Caco-2 (cell line): Measurements from ENCODE around the gene CLPTM1L. TPM values are rescaled to one million over a fixed set of nuclear protein-coding genes. Genes with fewer than 3 reads are reported as not detected.
A peak's percentile ranks its signal among the peaks of the same experiment; 100 is the strongest.
"Not testable (repeated sequence)": the region's sequence is repeated elsewhere in the genome, so short reads cannot be mapped to it uniquely, and the experiment has no call there.

ENCODE experiments used
- BruUV-seq: library from RNA; stranded (reverse); fragments of 400-500 nt; replicated peaks from 2 replicates; lab custom pipeline; 2021; lab: Mats Ljungman, UMichigan
- CTCF ChIA-PET: fragments of 300-600 bp; sonication (Branson Sonifier 250); formaldehyde crosslinking; loops from one replicate; lab custom pipeline; 2022; ENCODE audit warnings: antibody characterized with exemption; lab: Charles Lee
- POLR2A ChIA-PET: fragments of 300-600 bp; sonication (Branson Sonifier 250); formaldehyde crosslinking; loops from one replicate; lab custom pipeline; 2022; ENCODE audit warnings: antibody characterized with exemption; lab: Charles Lee
- DNase-seq, 2 experiments: peaks; one replicate each; pipeline versions ENCODE4 v3.0.0 to v3.0.0-alpha.2; 2020 to 2022
- H3K27me3 ChIP-seq: replicated peaks from 2 replicates; pipeline ENCODE4 v1.6.0; 2011; ENCODE audit warnings: low read length; ENCODE audit not compliant: control insufficient read depth, insufficient read depth
- H3K36me3 ChIP-seq: 2 replicates; pipeline ENCODE4 v1.5.1; 2011; ENCODE audit warnings: low read length; ENCODE audit not compliant: control insufficient read depth, insufficient read depth
- H3K4me1 ChIP-seq: fragments of 250-450 bp; sonication (Bioruptor Pico); 2 replicates; pipeline ENCODE4 v1.5.1; 2020; ENCODE audit warnings: mild to moderate bottlenecking
- H3K4me3 ChIP-seq: 2 replicates; pipeline ENCODE4 v1.5.1; 2011; ENCODE audit warnings: low read depth, mild to moderate bottlenecking, control low read depth, low read length
- H3K9me3 ChIP-seq: fragments of 250-450 bp; sonication (Bioruptor Pico); 2 replicates; pipeline ENCODE4 v1.5.1; 2020; ENCODE audit warnings: mild to moderate bottlenecking, moderate library complexity
- H3K27ac Mint-ChIP-seq: one replicate; pipeline ENCODE4 v1.8.0; 2022; ENCODE audit warnings: mixed read lengths; ENCODE audit not compliant: unreplicated experiment
- H3K27me3 Mint-ChIP-seq: one replicate; pipeline ENCODE4 v1.8.0; 2022; ENCODE audit warnings: mixed read lengths; ENCODE audit not compliant: insufficient read depth, unreplicated experiment
- H3K36me3 Mint-ChIP-seq: one replicate; pipeline ENCODE4 v1.8.0; 2022; ENCODE audit warnings: mild to moderate bottlenecking, mixed read lengths; ENCODE audit not compliant: insufficient read depth, unreplicated experiment
- H3K4me1 Mint-ChIP-seq: one replicate; pipeline ENCODE4 v1.8.0; 2022; ENCODE audit warnings: low read depth, mixed read lengths; ENCODE audit not compliant: unreplicated experiment
- H3K4me3 Mint-ChIP-seq: one replicate; pipeline ENCODE4 v1.8.0; 2022; ENCODE audit warnings: mild to moderate bottlenecking, moderate library complexity, mixed read lengths; ENCODE audit not compliant: unreplicated experiment
- H3K9me3 Mint-ChIP-seq: one replicate; pipeline ENCODE4 v1.8.0; 2022; ENCODE audit warnings: mixed read lengths; ENCODE audit not compliant: unreplicated experiment
- CTCF ChIP-seq, 2 experiments: fragments of 200-600 bp in 1 of 2; IDR thresholded peaks; 1 replicate in 1 of 2; 2 replicates in 1 of 2; pipeline versions ENCODE4 v1.5.1 to v1.8.0; 2011 to 2022; ENCODE audit warnings: antibody characterized with exemption in 1 of 2, control low read depth in 1 of 2, inconsistent platforms in 1 of 2, low read depth in 1 of 2, low read length in 1 of 2, mild to moderate bottlenecking in 1 of 2, moderate library complexity in 1 of 2; ENCODE audit not compliant: insufficient read depth in 1 of 2, severe bottlenecking in 1 of 2, unreplicated experiment in 1 of 2
- intact Hi-C: fragments of 100-400 bp; cut with micrococcal nuclease; formaldehyde crosslinking; loops from one replicate; pipeline ENCODE4 v1.10.0; 2022; ENCODE audit not compliant: unreplicated experiment
- total RNA-seq: library from RNA; stranded (reverse); gene quantifications from 2 replicates; pipeline ENCODE4 v1.2.3, GENCODE V29; 2022

CLPTM1L gene
- total RNA-seq, 1 experiment from 2014 or later = 114 TPM

DNA sequence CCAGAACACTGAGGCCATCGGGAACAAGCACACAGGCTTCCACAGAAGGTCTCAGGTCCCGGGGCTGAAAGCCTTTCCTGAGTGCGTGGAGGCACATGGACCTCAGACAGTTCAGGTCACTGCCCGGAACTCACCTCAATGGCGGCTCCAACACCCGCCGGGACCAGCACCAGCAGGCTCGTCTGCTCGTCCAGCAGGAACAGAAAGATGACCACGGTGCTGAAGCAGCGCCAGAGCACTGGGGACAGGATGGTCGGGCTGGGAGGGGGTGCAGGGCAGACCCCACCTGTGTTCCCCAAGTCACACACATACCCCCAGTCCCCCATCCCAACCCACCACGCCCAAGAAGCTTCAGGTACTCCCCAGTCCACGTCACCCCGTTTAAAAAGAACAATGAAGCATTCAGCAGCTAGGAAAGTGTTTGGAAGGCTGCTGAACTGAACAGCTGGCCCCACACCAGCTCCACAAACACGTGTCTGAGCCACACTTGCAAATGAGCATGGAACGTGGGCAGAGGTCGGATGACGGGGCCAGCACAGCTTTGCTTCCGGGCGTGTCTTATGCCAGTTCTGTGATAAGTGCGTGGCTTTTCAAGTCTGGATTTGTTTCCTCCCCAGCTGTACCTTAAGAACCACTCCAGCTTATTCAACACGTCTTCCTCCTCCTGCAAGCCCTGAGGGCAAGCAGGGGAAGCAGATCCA is 14.6 kb downstream of the CLPTM1L start:
- peaks cover 31% of the 10 kb centered on the region for H3K4me1 Mint-ChIP-seq

GRCh38 chr5:1329111-1329579 is 15.8 kb downstream of the CLPTM1L start:
- Mint-ChIP-seq H3K36me3 (peaks cover 92% of the 10 kb centered on the region), H3K4me1 (peaks cover 31% of the 10 kb centered on the region), H3K4me3 (no peak overlapping the region), H3K9me3 (peaks cover 34% of the 10 kb centered on the region), H3K27ac (peak overlapping the region; percentile 91), H3K27me3 (peaks cover 9% of the 10 kb centered on the region)
- H3K9me3 ChIP-seq = peaks cover 4% of the 10 kb centered on the region; the same call in 1 of the 2 replicates
- CTCF ChIA-PET = no interaction called here
- no peak for DNase-seq
- peaks cover 2% of the 10 kb centered on the region for H3K36me3 ChIP-seq
- no peaks in the 10 kb centered on the region for H3K27me3 ChIP-seq
- intact Hi-C loops = no loop called here
- TF ChIP-seq CTCF (IDR thresholded peaks at IDR 0.05; ENCODE audit: insufficient read depth in 1 of 2, low read depth in 1 of 2, low read length in 1 of 2, severe bottlenecking in 1 of 2, unreplicated experiment in 1 of 2) = no peak
- peaks cover 23% of the 10 kb centered on the region for H3K4me1 ChIP-seq
- no TSS peak for BruUV-seq
- H3K4me3 ChIP-seq = no peak overlapping the region
- POLR2A ChIA-PET = no interaction called here

More for the DNA sequence above, 14.6 kb downstream of the CLPTM1L start:
- Histone ChIP-seq H3K36me3 (no peaks in the 10 kb centered on the region; the same call in none of the 2 replicates), H3K4me3 (no peak overlapping the region), H3K9me3 (peaks cover 4% of the 10 kb centered on the region; the same call in 1 of the 2 replicates), H3K27me3 (no peaks in the 10 kb centered on the region), H3K4me1 (peaks cover 19% of the 10 kb centered on the region)
- Mint-ChIP-seq H3K4me3 (no peak overlapping the region), H3K36me3 (peaks cover 93% of the 10 kb centered on the region), H3K27ac (peak overlapping the region; percentile 67), H3K9me3 (peaks cover 34% of the 10 kb centered on the region), H3K27me3 (peaks cover 9% of the 10 kb centered on the region)
- ChIA-PET CTCF (no interaction called here), POLR2A (interaction anchor here (0.6 kb wide), 1 partner anchor 9 kb away, joined by 5 read pairs; no protein-coding TSS in a partner anchor)
- BruUV-seq = TSS peak; percentile 40
- intact Hi-C loops = no loop called here
- no peak for TF ChIP-seq CTCF (IDR thresholded peaks at IDR 0.05; ENCODE audit: insufficient read depth in 1 of 2, low read depth in 1 of 2, low read length in 1 of 2, severe bottlenecking in 1 of 2, unreplicated experiment in 1 of 2)
- DNase-seq = peak in 1 of 2 experiments; percentile 32

- peak in 1 of 2 experiments; percentile 55 for DNase-seq
- CTCF ChIA-PET, H3K4me3 ChIP-seq, H3K27me3 ChIP-seq, intact Hi-C loops, H3K9me3 ChIP-seq, H3K36me3 ChIP-seq, H3K27me3 Mint-ChIP-seq, POLR2A ChIA-PET: not testable (repeated sequence)
- Mint-ChIP-seq H3K27ac (peak overlapping the region; percentile 91), H3K4me3 (peak overlapping the region; percentile 42), H3K36me3 (peaks cover 92% of the 10 kb centered on the region), H3K4me1 (peaks cover 31% of the 10 kb centered on the region), H3K9me3 (peaks cover 34% of the 10 kb centered on the region)
- peaks cover 23% of the 10 kb centered on the region for H3K4me1 ChIP-seq
- TSS peak; percentile 75 for BruUV-seq
These were observed 16.4 kb downstream of the CLPTM1L start for GRCh38 chr5:1328237-1329110.

DNA sequence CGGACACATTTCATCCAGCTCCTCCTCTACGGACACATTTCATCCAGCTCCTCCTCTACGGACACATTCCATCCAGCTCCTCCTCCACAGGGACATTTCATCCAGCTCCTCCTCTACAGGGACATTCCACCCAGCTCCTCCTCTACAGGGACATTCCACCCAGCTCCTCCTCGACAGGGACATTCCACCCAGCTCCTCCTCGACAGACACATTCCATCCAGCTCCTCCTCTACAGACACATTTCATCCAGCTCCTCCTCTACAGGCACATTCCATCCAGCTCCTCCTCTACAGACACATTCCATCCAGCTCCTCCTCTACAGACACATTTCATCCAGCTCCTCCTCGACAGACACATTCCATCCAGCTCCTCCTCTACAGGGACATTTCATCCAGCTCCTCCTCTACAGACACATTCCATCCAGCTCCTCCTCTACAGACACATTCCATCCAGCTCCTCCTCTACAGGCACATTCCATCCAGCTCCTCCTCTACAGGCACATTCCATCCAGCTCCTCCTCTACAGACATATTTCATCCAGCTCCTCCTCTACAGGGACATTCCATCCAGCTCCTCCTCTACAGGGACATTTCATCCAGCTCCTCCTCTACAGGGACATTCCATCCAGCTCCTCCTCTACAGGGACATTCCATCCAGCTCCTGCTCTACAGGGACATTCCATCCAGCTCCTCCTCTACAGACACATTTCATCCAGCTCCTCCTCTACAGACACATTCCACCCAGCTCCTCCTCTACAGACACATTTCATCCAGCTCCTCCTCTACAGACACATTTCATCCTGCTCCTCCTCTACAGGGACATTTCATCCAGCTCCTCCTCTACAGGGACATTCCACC is 17.8 kb downstream of the CLPTM1L start:
- Mint-ChIP-seq H3K4me1 (peaks cover 31% of the 10 kb centered on the region), H3K36me3 (peaks cover 80% of the 10 kb centered on the region), H3K4me3 (peak overlapping the region; percentile 63), H3K9me3 (peaks cover 34% of the 10 kb centered on the region), H3K27ac (peak overlapping the region; percentile 91)
- H3K4me3 ChIP-seq, POLR2A ChIA-PET, H3K36me3 ChIP-seq, BruUV-seq, intact Hi-C loops, H3K27me3 Mint-ChIP-seq, H3K9me3 ChIP-seq, H3K27me3 ChIP-seq: not testable (repeated sequence)
- DNase-seq = peak; percentile 50 to 86
- H3K4me1 ChIP-seq = peaks cover 23% of the 10 kb centered on the region
- CTCF ChIA-PET = interaction anchor here (0.9 to 1.2 kb wide), 2 partner anchors 12 to 58 kb away, joined by 3 to 4 read pairs; no protein-coding TSS in a partner anchor
